Activated CD4-positive, alpha-beta memory T cell treated with anti-CD3 and anti-CD28 coated beads, Interleukin-2, amount 10 ng/mL, durations not matched to agents 7 days and 5 days (primary cell): ENCODE measurements around the gene SETD2. TPM values are rescaled to one million over a fixed set of nuclear protein-coding genes. Genes with fewer than 3 reads are reported as not detected.
A peak's percentile ranks its signal among the peaks of the same experiment; 100 is the strongest.

ENCODE experiments used
- CTCF ChIA-PET: fragments of 350-600 bp; sonication (Branson Sonifier 250); formaldehyde crosslinking; loops from one replicate; lab custom pipeline; 2021; ENCODE audit warnings: antibody characterized with exemption, inconsistent platforms; lab: Charles Lee
- POLR2A ChIA-PET: fragments of 350-600 bp; sonication (Branson Sonifier 250); formaldehyde crosslinking; loops from one replicate; lab custom pipeline; 2021; ENCODE audit warnings: antibody characterized with exemption; lab: Charles Lee
- DNase-seq: peaks from one replicate; pipeline ENCODE4 v3.0.0-alpha.2; 2020
- H3K27ac Mint-ChIP-seq: one replicate; pipeline ENCODE4 v1.8.0; 2021; ENCODE audit warnings: mild to moderate bottlenecking, mixed read lengths
- H3K27me3 Mint-ChIP-seq: one replicate; pipeline ENCODE4 v1.8.0; 2021; ENCODE audit warnings: mixed read lengths
- H3K36me3 Mint-ChIP-seq: one replicate; pipeline ENCODE4 v1.8.0; 2021; ENCODE audit warnings: low read depth, mixed read lengths
- H3K4me1 Mint-ChIP-seq: one replicate; pipeline ENCODE4 v1.8.0; 2021; ENCODE audit warnings: mixed read lengths
- H3K4me3 Mint-ChIP-seq: one replicate; pipeline ENCODE4 v1.8.0; 2021; ENCODE audit warnings: mild to moderate bottlenecking, mixed read lengths
- H3K9me3 Mint-ChIP-seq: one replicate; pipeline ENCODE4 v1.8.0; 2021; ENCODE audit warnings: mixed read lengths
- total RNA-seq, 2 experiments: library from RNA; stranded (reverse); gene quantifications; one replicate each; pipeline ENCODE4 v1.2.3, GENCODE V29; 2021

SETD2 gene
- total RNA-seq, 2 experiments from 2014 or later, result 37.4 to 41.5 TPM

- H3K27me3 Mint-ChIP-seq, result no peaks in the 10 kb centered on the region
- peak overlapping the region; percentile 99 for H3K4me3 Mint-ChIP-seq
- H3K27ac Mint-ChIP-seq, result peak overlapping the region; percentile 93
- H3K36me3 Mint-ChIP-seq, result peaks cover 34% of the 10 kb centered on the region
- POLR2A ChIA-PET, result interaction anchor here (1.0 to 7.7 kb wide), 11 partner anchors 9 to 304 kb away, joined by 3 to 64 read pairs (median 21); partner anchors contain the start of genes KIF9, KLHL18 and SETD2
- peaks cover 64% of the 10 kb centered on the region for H3K4me1 Mint-ChIP-seq
- no peak for DNase-seq
- CTCF ChIA-PET, result interaction anchor here (1.1 to 2.5 kb wide), 5 partner anchors 9 to 303 kb away, joined by 3 to 9 read pairs (median 5); no protein-coding TSS in a partner anchor
- H3K9me3 Mint-ChIP-seq, result no peaks in the 10 kb centered on the region
Measured at GRCh38 chr3:46978381-46978780, 185.5 kb downstream of the SETD2 start.

- Mint-ChIP-seq H3K9me3 (no peaks in the 10 kb centered on the region), H3K27me3 (no peaks in the 10 kb centered on the region), H3K4me1 (peaks cover 62% of the 10 kb centered on the region), H3K36me3 (peaks cover 35% of the 10 kb centered on the region), H3K27ac (peak overlapping the region; percentile 93), H3K4me3 (peak overlapping the region; percentile 99)
- CTCF ChIA-PET, result interaction anchor here (1.5 kb wide), 1 partner anchor 30 kb away, joined by 5 read pairs; no protein-coding TSS in a partner anchor
- POLR2A ChIA-PET, result interaction anchor here (3.2 to 7.7 kb wide), 6 partner anchors 10 to 47 kb away, joined by 21 to 64 read pairs (median 41); no protein-coding TSS in a partner anchor
- DNase-seq, result no peak
Measured at GRCh38 chr3:46977811-46978195, 186.1 kb downstream of the SETD2 start.

GRCh38 chr3:46976326-46977190 is 187.4 kb downstream of the SETD2 start, which contains the start of gene CCDC12:
Gene CCDC12, minus strand, starts transcription at chr3:46976745. Its CDS starts 13 bp downstream, at chr3:46976732.
- Mint-ChIP-seq H3K36me3 (peaks cover 38% of the 10 kb centered on the region), H3K4me3 (peak within 1 kb of the TSS; percentile 99), H3K27me3 (no peaks in the 10 kb centered on the region), H3K9me3 (no peaks in the 10 kb centered on the region), H3K4me1 (peaks cover 64% of the 10 kb centered on the region), H3K27ac (peak within 1 kb of the TSS; percentile 93)
- ChIA-PET POLR2A (interaction anchor here (0.6 to 7.7 kb wide), 14 partner anchors 8 to 404 kb away, joined by 3 to 64 read pairs (median 5); partner anchors contain the start of genes PTPN23 and SETD2), CTCF (interaction anchor here (0.7 to 1.4 kb wide), 2 partner anchors 9 to 30 kb away, joined by 3 to 4 read pairs; no protein-coding TSS in a partner anchor)
- peak; percentile 96 for DNase-seq

GRCh38 chr3:46974421-46975171 is 189.3 kb downstream of the SETD2 start:
- peak overlapping the region; percentile 74 for H3K4me3 Mint-ChIP-seq
- DNase-seq, result no peak
- no peaks in the 10 kb centered on the region for H3K27me3 Mint-ChIP-seq
- POLR2A ChIA-PET, result interaction anchor here (0.7 to 7.7 kb wide), 5 partner anchors 9 to 27 kb away, joined by 3 to 64 read pairs (median 5); no protein-coding TSS in a partner anchor
- peak overlapping the region; percentile 67 for H3K27ac Mint-ChIP-seq
- no peaks in the 10 kb centered on the region for H3K9me3 Mint-ChIP-seq
- peaks cover 75% of the 10 kb centered on the region for H3K4me1 Mint-ChIP-seq
- H3K36me3 Mint-ChIP-seq, result peaks cover 43% of the 10 kb centered on the region
- CTCF ChIA-PET, result interaction anchor here (1.0 kb wide), 1 partner anchor 350 kb away, joined by 3 read pairs; no protein-coding TSS in a partner anchor

GRCh38 chr3:46972396-46972795 is 191.5 kb downstream of the SETD2 start:
- H3K27ac Mint-ChIP-seq, result peak overlapping the region; percentile 89
- POLR2A ChIA-PET, result interaction anchor here (0.7 kb wide), 1 partner anchor 20 kb away, joined by 3 read pairs; no protein-coding TSS in a partner anchor
- CTCF ChIA-PET, result interaction anchor here (0.9 to 1.2 kb wide), 2 partner anchors 9 to 18 kb away, joined by 4 to 5 read pairs; no protein-coding TSS in a partner anchor

GRCh38 chr3:46971742-46972141 is 192.2 kb downstream of the SETD2 start:
- POLR2A ChIA-PET, result interaction anchor here (0.7 to 4.3 kb wide), 3 partner anchors 13 to 23 kb away, joined by 3 to 15 read pairs (median 3); no protein-coding TSS in a partner anchor
- peak overlapping the region; percentile 47 for H3K4me3 Mint-ChIP-seq
- no peaks in the 10 kb centered on the region for H3K9me3 Mint-ChIP-seq
- H3K27ac Mint-ChIP-seq, result peak overlapping the region; percentile 89
- peaks cover 82% of the 10 kb centered on the region for H3K4me1 Mint-ChIP-seq
- H3K27me3 Mint-ChIP-seq, result no peaks in the 10 kb centered on the region
- CTCF ChIA-PET, result no interaction called here
- H3K36me3 Mint-ChIP-seq, result peaks cover 56% of the 10 kb centered on the region
- DNase-seq, result no peak

More at GRCh38 chr3:46972396-46972795, 191.5 kb downstream of the SETD2 start:
- Mint-ChIP-seq H3K27me3 (no peaks in the 10 kb centered on the region), H3K4me1 (peaks cover 80% of the 10 kb centered on the region), H3K9me3 (no peaks in the 10 kb centered on the region), H3K36me3 (peaks cover 50% of the 10 kb centered on the region), H3K4me3 (peak overlapping the region; percentile 13)
- no peak for DNase-seq

- POLR2A ChIA-PET, result interaction anchor here (0.8 to 6.9 kb wide), 4 partner anchors 7 to 37 kb away, joined by 3 to 42 read pairs (median 9); partner anchors contain the start of genes CCDC12 and NBEAL2
- no peak for DNase-seq
- Mint-ChIP-seq H3K4me1 (peaks cover 81% of the 10 kb centered on the region), H3K36me3 (peaks cover 56% of the 10 kb centered on the region), H3K27me3 (no peaks in the 10 kb centered on the region), H3K9me3 (no peaks in the 10 kb centered on the region), H3K4me3 (peak overlapping the region; percentile 47), H3K27ac (peak overlapping the region; percentile 89)
- CTCF ChIA-PET, result interaction anchor here (1.0 kb wide), 1 partner anchor 14 kb away, joined by 3 read pairs; no protein-coding TSS in a partner anchor
Measured at GRCh38 chr3:46971151-46971550, 192.8 kb downstream of the SETD2 start.

- no peak for DNase-seq
- Mint-ChIP-seq H3K36me3 (peaks cover 60% of the 10 kb centered on the region), H3K4me1 (peaks cover 85% of the 10 kb centered on the region), H3K4me3 (no peak overlapping the region), H3K27ac (peak overlapping the region; percentile 89), H3K9me3 (no peaks in the 10 kb centered on the region), H3K27me3 (no peaks in the 10 kb centered on the region)
- ChIA-PET POLR2A (interaction anchor here (0.8 to 6.9 kb wide), 4 partner anchors 8 to 37 kb away, joined by 3 to 42 read pairs (median 9); partner anchors contain the start of genes CCDC12 and NBEAL2), CTCF (interaction anchor here (1.0 to 1.7 kb wide), 2 partner anchors 11 to 13 kb away, joined by 3 read pairs; no protein-coding TSS in a partner anchor)
Measured at GRCh38 chr3:46970391-46971091, 193.4 kb downstream of the SETD2 start.

GRCh38 chr3:46968783-46969428 is 195.0 kb downstream of the SETD2 start:
- Mint-ChIP-seq H3K4me1 (peaks cover 78% of the 10 kb centered on the region), H3K27ac (no peak overlapping the region), H3K27me3 (no peaks in the 10 kb centered on the region), H3K36me3 (peaks cover 54% of the 10 kb centered on the region), H3K9me3 (no peaks in the 10 kb centered on the region), H3K4me3 (no peak overlapping the region)
- DNase-seq, result no peak
- ChIA-PET CTCF (interaction anchor here (1.2 to 1.7 kb wide), 4 partner anchors 9 to 46 kb away, joined by 3 to 4 read pairs (median 3); no protein-coding TSS in a partner anchor), POLR2A (interaction anchor here (1.4 to 6.9 kb wide), 5 partner anchors 9 to 42 kb away, joined by 3 to 42 read pairs (median 15); partner anchors contain the start of genes CCDC12 and NBEAL2)

- H3K9me3 Mint-ChIP-seq, result no peaks in the 10 kb centered on the region
- ChIA-PET POLR2A (interaction anchor here (0.9 to 6.9 kb wide), 4 partner anchors 8 to 19 kb away, joined by 3 to 42 read pairs (median 14); partner anchors contain the start of genes CCDC12 and NBEAL2), CTCF (interaction anchor here (0.7 to 1.2 kb wide), 3 partner anchors 8 to 21 kb away, joined by 3 read pairs; partner anchors contain the start of gene CCDC12)
- H3K27ac Mint-ChIP-seq, result no peak overlapping the region
- H3K27me3 Mint-ChIP-seq, result no peaks in the 10 kb centered on the region
- H3K4me1 Mint-ChIP-seq, result peaks cover 75% of the 10 kb centered on the region
- no peak for DNase-seq
- peaks cover 55% of the 10 kb centered on the region for H3K36me3 Mint-ChIP-seq
- H3K4me3 Mint-ChIP-seq, result no peak overlapping the region
Measured at GRCh38 chr3:46966811-46967210, 197.1 kb downstream of the SETD2 start.
